HG02840 (cell line): ENCODE results near the gene FAM200C.

Source experiments
- ATAC-seq: cut with Tn5 transposase; IDR thresholded peaks from one replicate; pipeline ENCODE4 v1.9.1; 2021; ENCODE audit warnings: mild to moderate bottlenecking, moderate library complexity, moderate number of reproducible peaks; ENCODE audit not compliant: unreplicated experiment, low FRiP score

Gene FAM200C

DNA sequence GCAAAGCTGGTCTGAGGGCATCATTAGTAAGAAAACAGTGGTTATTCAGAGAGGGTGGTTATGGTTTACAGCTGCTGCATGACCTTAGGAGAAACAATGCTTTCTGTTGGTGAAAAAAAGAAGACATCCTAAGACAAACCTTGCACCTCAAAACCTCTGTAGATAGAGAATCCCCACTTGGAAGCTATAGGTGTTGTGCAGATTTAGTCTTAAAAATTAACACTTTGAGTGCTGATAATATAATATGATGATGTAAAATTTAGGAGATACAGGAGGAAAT, 20.4 kb upstream of the FAM200C start:
- ATAC-seq: no peak

DNA sequence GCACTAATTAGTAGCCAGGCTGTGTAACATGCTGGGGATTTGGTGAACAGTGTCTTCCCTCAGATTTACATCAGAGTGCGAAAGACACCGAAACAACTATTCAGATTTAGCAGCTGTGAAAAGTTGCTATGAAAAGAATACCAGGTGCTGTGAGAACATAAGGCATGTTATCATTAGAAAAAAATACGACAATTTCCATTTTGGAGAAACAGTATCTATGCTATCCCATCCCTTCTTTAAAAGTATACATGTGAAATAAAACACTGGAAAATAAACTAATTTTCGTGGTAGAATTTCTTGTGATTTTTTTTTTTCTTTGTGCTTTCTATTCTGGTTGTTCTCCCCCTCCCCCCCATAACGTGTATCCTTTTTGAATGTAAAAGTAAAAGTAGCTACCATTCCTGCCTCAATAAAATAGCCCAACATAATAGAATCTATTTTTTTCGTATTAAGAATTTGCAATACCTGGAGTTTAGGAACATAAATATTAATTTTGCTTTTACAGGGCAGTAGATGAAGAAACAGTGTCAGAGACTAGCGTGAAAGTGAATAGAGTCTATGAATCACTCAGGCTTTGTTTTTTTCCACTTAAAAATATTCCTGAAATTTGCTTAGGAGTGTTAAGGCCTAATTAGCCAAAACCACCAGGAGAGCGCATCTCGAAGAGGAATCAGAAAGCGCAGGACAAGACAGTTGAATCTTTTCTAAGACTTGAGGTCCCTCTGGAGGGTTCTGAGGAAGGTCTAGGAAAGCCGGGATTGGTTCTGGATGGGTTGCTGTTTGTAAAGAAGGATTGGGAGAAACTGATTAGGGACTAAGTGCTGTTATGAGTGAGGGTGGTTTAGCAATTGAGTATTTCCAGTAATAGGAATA, 19.8 kb upstream of the FAM200C start:
- no peak for ATAC-seq

DNA sequence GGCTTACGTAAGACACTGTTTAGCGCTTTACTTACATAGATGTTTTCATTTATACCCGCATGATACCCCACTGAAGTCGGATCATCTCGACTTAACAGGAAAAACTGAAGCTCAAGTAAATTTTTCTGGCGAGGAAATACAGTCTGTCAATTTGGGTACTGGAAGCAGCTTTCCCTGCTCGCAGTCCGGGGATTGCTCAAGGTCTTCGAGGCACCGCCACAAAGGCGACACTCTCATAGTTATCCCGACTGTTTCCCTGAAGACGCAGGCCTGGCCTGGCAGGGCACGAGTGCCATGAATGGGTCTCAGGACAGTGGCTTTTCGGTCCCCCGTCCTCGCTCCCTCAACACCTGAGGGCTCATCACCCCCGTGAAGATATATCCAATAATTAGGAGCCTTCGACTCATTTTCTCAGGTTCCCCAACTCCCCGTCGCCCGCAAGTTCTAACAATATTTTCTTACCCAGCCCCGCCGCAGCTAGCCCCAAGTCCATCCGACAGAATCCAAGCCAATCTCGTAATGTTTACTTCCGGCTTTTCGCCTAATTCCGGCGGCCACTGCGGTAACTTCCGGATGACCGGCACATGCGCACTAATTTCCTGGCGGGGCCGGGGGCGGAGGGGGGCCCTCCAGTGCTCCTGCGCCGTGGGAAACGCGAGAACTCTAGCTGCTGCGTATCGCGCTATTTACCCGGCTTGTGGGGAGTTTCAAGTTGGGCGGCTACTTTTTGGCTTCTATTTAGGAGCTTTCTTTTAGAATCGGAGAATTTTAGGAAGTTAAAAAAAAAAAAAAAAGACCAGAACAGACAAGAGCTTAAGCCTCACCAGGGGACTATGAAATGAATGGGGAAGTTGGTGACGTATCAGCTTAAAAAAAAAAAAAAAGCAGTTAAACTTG, 19.0 kb upstream of the FAM200C start, which contains the start of gene SLU7:
SLU7 (minus strand) TSS at position 521 of the 897 bp plus-strand sequence. CDS start 3,787 bp downstream, outside the sequence.
- peak; percentile 68 for ATAC-seq

DNA sequence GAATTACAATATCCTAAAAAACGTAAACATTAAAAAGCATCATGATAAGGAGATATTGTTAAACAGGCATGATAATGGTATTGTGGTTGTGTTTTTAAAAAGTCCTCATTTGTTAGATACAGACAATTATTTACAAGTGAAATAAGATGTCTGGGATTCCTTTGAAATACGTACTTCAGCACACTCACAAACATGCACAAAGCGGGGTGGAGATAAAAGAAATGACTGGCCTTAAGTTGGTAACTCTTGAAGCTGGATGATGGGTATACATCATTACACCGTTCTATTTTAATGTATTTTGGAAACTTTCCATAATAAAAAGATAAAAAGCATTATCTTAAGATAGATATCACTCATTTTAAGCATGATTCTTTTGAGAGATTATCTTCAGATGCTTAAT, 1.0 kb downstream of the FAM200C start:
- no peak for ATAC-seq

DNA sequence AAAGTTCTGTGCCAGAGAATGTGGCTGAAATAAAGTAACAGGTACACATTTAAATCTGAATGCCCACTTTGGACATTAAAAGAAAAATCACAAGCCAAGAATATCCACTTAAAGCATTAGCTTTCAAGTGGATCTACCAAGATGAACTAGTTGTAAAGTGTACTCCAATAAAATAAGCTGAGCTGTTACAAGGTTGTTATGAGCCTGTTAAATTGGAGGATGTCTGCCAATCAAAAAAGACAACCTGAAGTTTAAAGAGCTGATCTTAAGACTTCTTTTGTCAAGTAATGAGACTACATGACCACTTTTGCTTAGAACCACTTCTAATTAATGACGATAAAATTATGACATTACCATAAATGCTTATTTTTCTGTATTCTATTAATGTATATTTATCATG, 2.4 kb downstream of the FAM200C start:
- ATAC-seq: no peak

DNA sequence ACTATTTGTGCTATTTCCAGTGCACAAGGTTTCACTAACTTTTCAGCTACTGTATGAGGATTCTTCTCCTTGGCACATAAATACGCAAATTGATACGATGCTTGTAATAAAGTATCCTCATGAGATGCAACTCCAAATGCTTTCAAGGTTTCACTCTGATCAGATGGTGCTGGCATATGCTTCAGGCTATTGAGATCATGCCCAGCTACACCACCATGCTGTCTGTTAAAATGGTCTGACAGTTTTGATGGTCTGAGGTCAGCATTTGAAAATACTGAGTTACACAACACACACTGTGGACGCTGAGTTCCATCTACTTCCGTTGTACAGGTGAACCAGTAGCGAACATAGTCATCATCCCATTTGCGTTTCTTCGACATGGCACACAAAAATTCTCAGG, 4.7 kb downstream of the FAM200C start:
- no peak for ATAC-seq

DNA sequence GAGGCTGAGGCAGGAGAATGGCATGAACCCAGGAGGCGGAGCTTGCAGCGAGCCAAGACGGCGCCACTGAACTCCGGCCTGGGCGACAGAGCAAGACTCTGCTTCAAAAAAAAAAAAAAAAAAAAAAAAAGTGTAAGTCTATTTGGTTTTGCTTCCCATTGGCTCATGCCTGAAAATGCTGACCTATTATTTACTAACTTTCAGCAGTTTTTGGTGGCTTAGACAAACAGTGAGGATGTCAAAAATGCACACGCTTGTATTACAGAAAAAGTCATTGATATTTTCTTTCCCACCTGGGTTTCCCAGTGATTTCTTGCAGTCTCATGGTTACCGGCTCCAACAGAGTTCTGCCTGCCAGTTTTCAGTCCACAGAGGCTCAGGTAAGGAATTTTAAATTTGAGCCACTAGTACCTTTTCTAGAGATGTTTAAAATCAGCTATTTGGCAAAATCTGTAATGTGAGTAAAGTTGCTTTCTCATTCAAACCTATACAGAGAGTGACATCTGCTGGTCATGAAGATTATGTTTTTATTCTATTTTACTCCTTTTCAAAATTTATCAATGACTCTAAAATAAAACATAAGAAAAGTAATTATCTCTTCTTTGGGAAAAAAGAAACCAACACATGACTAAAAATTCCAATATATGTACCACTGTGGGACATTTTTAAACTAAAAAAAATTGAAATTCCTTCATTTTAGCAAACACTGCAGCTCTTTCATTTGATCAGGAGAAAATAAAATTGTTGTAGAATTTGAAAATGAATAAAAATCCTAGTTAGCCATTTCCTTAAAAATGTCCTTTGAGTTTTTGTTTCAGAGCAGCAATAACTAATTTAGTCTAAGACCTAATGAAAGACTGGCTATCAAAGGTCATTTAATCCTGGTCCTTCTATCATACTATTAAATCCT, 8.8 kb downstream of the FAM200C start:
- no peak for ATAC-seq

DNA sequence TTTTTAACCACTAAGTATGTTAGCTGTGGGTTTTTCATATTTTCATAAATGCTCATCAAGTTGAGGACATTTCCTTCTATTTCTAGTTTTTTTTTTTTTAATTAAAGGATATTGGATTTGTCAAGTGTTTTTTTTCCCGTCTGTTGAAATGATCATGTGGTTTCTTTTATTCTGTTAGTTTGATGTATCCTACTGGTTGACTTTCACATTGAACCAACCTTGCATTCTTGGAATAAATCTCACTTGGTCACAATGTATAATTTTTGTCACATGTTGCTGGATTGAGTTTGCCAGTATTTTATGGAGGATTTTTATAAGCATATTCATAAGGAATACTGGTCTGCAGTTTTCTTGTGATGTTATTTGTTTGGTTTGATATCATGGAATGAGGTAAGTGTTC, 12.4 kb downstream of the FAM200C start:
- no peak for ATAC-seq

DNA sequence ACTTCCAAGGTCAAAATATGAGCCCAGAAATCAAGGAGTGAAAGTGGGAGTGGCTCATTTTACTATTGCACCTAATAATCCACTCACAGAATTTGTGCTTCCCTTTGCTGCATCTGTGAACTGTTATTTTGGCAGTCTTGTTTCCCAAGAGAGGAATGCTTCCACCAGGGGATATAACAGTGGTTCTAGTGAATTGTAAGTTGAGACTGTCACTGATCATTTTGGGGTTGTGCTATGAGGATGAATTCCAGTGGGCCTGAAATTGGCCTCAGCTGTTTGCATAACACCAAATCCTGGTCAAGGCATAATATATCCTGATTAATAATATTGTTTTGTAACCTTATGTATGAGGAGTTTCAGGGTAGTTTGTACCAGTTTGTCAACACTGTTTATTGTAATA, 14.4 kb downstream of the FAM200C start:
- no peak for ATAC-seq

DNA sequence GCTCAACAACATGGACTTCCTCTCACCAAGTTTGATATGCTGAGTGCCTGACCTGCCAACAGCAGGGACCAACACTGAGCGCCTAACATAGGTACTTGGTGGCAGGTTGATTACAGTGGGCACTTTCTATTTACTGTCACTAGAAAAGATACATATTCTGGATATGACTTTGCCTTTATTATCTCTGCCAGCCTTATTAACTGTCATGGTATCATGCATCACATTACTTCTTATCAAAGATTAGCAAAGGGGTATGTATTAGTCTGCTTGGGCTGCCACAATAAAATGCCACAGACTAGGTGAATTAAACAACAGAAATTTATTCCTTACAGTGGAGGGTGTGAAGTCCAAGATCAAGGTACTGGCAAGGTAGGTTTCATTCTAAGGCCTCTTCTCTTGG, 15.2 kb downstream of the FAM200C start:
- ATAC-seq: no peak

DNA sequence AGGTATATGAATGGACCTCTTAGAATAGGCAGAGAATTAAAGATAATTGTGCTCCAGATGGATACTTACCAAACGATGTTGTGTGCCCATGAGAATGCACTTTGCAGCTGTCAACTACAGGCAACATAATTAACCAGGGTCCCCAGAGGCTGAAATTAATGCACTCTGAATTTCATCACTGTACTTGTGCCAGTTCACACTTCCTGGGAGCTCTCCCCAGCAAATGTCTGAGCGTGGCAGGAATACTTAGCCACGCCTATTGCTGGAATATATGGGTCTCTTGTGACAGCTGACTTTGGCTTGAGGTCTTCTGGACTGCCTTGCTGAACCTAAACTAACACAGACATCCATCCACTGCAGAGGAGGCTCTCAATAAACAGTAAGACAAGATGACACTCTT, 17.5 kb downstream of the FAM200C start:
- no peak for ATAC-seq

DNA sequence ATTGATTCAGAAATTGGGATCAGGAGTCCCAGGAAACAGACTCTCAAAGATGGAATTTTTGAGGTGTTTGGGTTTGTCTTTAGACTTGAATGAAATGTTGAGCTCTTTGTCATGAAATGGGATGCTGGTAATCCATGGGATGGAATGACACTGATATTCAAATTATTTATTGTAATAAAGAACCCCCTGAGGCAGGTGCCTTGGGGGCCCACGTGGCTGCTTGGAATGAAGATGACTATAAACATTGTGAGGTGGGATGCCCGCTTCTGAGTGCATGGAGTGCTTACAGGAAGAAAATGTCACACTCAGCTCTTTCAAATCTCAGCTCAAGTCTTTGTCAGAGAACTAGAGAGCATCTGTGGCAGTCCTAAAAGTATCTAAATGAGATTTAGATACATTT, 19.8 kb downstream of the FAM200C start:
- no peak for ATAC-seq

DNA sequence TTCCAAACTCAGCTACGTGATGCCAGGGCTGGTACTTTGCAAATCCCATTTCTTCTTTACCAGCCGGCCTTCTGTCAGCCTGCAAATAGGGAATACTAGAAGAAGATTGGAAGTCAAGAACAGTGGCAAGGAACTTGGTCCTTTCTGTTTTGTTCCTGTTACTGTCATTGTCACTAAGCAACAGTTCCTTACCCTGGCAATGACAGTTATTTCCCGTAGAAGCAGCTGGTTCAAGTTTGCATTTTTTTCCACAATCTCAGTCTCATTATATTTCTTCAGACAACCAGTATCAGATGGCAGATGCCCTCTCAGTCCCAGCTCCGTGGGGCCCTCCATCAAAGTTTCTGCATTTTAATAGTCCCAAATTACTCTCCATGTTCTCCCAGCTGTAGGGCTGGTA, 20.3 kb downstream of the FAM200C start:
- ATAC-seq: no peak

DNA sequence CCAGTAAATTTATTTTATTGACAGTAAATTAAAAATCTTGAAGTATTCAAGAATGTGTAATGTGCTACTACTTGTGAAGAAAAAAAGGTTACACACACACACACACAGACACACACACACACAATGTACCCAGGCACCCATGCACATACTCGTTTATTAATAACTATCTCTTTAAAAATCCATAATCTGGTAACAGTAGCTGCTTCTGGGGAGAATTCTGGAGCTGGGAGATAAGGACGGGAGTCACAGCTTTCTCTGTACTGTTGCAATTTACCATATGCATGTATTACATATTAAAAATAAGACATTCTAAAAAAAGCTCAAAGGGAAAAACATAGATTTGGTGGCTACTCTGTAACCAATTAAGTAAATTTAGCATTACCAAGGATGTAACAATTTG, 21.5 kb downstream of the FAM200C start:
- ATAC-seq: no peak

DNA sequence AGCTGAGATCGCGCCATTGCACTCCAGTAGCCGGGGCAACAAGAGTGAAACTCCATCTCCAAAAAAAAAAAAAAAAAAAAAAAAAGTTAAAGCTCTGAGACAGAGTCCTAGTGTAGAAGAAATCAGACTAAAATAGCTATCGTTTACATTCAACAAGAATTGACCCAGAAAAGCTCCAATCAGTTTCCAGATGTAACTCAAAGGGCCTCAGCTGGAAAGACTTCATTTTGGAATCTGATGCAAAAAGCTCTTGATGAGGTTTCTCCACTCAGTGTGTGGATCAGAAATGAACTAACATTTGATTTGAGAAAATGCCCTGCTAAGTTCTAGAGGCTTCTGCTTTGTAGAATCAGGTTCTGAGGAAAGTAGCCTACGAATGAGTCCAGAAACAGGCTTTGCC, 22.2 kb downstream of the FAM200C start:
- no peak for ATAC-seq

DNA sequence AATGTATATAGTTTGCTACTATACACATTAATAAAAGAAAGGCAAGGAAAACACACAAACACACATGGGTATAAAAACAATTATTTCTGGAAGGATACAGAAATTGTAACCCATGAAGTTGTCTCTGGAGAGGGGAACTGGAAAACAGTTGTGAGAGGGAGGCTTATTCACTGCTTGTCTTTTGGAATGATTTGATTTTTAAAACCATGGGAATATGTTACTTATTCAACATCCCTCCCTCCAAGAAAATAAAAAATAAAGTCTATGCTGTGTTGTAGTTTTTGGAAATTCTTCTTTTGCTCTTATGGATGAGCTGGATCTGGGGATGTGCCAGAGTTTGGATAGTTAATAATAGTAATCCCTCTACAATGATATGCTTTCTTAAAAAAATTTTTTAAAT, 23.4 kb downstream of the FAM200C start:
- ATAC-seq: no peak

DNA sequence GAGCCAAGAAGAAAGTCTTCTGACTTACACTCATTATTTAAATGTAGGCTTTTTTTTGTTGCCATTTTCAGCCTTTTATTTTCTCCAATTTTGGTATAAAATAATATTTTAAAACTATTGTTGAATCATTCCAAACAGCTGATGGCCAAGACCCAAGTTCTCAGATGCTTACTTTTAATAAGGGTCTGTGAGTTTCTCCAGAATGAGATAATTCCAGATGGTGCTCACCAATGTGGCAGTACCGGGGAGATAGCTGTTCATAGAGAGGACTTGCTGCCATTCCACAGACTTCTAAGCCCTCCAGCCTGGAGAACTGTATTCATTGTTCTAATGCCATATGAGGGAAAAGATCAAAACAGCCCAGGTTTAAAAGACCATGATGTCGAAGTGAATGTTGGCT, 24.2 kb downstream of the FAM200C start:
- no peak for ATAC-seq

DNA sequence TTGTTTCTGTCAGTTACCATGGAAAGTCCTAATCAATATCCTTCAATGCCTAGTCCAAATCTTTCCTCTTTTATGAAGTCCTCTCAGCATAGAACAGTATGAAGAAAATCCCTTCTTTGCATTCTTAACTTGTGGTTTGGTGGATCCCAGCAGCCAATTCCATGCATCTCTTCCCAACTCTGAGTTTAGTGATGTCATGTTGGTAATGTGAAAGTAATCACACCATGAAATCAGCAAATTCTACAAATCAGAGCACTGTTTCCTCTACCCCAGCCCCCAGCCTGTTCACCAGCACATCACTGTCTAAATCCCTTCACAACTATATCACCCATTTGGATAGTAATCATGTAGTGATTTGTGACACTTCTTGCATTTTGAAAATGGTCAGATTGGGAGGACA, 24.7 kb downstream of the FAM200C start:
- no peak for ATAC-seq

DNA sequence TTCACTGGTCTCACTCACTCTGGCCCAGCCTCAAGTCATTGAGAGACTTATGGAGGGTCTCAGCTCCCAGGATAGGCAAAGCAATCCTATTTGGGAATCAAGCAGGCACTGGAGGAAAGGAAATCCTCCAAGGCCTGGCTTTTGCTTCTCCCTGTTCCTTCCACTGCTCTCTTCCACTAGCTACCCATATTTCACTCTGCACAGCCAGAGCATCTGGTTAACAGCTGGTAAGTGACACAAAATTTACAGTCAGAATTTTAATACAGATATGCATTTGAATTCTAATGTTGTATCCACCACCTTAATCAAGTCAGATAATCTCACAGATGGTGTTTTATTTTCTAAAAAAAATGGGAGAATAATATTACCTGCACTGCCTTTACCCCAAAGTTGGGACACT, 28.6 kb downstream of the FAM200C start:
- no peak for ATAC-seq

DNA sequence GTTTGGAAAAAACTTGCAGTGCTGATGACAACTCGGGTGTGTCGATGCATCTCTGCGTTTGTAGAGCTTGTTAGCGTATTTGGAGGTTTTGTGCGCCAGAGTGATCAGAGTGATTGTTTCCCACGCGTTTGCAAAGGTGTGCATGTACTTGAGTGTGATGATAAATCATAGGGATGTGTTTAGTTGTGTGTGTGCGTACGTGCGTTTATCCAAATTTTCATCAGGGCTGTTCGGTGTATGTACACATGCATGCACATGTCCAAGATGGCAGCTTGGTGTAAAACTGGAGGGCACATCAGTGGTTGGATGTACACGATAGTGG, 29.2 kb downstream of the FAM200C start:
- ATAC-seq: no peak
